Measurements from ENCODE around the gene SLC26A4.

The SLC26A4 gene

GRCh38 chr7:107659666-107660065 is 962 bp upstream of the SLC26A4 start (continued):
- no peak for TF ChIP-seq CREB5 (CRISPR knock-in tag; IDR thresholded peaks at IDR 0.05; ENCODE audit: low read depth)
- TF ChIP-seq CSRNP3 (CRISPR knock-in tag; IDR thresholded peaks at IDR 0.05), result no peak
- TF ChIP-seq ZNF565 (CRISPR knock-in tag; conservative IDR thresholded peaks at IDR 0.05; ENCODE audit: low read depth), result no peak
- no peak for TF ChIP-seq ARNTL (CRISPR knock-in tag; IDR thresholded peaks at IDR 0.05; ENCODE audit: borderline replicate concordance, low read depth)
- no peak for TF ChIP-seq CSDC2 (CRISPR knock-in tag; IDR thresholded peaks at IDR 0.05)
- TF ChIP-seq TOX (CRISPR knock-in tag; IDR thresholded peaks at IDR 0.05; ENCODE audit: borderline replicate concordance), result no peak
- TF ChIP-seq ZFP3 (CRISPR knock-in tag; IDR thresholded peaks at IDR 0.05), result no peak
- TF ChIP-seq PPARA (CRISPR knock-in tag; IDR thresholded peaks at IDR 0.05; ENCODE audit: borderline replicate concordance), result no peak
- TF ChIP-seq ZNF70 (CRISPR knock-in tag; IDR thresholded peaks at IDR 0.05), result no peak

DNA sequence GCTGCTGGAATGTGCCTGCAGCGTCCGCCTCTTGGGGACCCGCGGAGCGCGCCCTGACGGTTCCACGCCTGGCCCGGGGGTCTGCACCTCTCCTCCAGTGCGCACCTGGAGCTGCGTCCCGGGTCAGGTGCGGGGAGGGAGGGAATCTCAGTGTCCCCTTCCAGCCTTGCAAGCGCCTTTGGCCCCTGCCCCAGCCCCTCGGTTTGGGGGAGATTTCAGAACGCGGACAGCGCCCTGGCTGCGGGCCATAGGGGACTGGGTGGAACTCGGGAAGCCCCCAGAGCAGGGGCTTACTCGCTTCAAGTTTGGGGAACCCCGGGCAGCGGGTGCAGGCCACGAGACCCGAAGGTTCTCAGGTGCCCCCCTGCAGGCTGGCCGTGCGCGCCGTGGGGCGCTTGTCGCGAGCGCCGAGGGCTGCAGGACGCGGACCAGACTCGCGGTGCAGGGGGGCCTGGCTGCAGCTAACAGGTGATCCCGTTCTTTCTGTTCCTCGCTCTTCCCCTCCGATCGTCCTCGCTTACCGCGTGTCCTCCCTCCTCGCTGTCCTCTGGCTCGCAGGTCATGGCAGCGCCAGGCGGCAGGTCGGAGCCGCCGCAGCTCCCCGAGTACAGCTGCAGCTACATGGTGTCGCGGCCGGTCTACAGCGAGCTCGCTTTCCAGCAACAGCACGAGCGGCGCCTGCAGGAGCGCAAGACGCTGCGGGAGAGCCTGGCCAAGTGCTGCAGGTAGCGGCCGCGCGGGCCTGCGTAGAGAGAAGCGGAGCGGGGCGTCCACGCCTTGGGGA is 645 bp downstream of the SLC26A4 start:
- TF ChIP-seq, protein P1, sequence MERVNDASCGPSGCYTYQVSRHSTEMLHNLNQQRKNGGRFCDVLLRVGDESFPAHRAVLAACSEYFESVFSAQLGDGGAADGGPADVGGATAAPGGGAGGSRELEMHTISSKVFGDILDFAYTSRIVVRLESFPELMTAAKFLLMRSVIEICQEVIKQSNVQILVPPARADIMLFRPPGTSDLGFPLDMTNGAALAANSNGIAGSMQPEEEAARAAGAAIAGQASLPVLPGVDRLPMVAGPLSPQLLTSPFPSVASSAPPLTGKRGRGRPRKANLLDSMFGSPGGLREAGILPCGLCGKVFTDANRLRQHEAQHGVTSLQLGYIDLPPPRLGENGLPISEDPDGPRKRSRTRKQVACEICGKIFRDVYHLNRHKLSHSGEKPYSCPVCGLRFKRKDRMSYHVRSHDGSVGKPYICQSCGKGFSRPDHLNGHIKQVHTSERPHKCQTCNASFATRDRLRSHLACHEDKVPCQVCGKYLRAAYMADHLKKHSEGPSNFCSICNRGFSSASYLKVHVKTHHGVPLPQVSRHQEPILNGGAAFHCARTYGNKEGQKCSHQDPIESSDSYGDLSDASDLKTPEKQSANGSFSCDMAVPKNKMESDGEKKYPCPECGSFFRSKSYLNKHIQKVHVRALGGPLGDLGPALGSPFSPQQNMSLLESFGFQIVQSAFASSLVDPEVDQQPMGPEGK (CRISPR knock-in tag; IDR thresholded peaks at IDR 0.05; ENCODE audit: borderline replicate concordance), result no peak
- TF ChIP-seq CSDC2 (CRISPR knock-in tag; IDR thresholded peaks at IDR 0.05), result no peak
- TF ChIP-seq ZFP3 (CRISPR knock-in tag; IDR thresholded peaks at IDR 0.05), result peak; percentile 67
- peak; percentile 96 for ATAC-seq

DNA sequence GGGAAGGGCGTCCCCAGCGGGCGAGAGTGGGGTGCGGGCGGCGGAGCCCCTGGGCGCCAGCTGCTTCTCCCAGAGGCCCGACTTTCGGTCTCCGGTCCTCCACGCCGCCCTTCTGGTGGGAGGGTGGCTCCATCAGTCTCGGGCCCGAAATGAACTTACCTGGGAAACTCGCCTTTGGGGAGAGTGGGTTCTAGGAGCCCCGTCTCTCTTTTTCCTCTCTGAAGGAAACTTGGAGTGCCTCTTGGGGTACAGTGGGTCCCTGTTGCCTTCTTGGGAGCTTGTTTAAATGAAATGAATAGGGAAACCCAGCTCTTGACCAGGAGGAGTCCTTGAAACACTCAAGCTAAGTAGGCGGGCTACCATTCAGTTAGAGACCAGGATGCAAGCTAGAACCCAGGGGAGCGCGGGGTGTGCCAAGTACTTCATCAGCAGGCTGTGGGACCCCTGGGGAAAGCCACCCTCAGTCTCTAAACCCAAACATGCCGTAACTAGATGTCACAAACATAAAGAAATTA is 1.3 kb downstream of the SLC26A4 start:
- TF ChIP-seq ZFP30 (CRISPR knock-in tag; IDR thresholded peaks at IDR 0.05) (no peak), ZC3H10 (CRISPR knock-in tag; IDR thresholded peaks at IDR 0.05) (no peak), CSRNP3 (CRISPR knock-in tag; IDR thresholded peaks at IDR 0.05) (no peak), ESRRG (CRISPR knock-in tag; IDR thresholded peaks at IDR 0.05) (no peak), POU6F1 (CRISPR knock-in tag; IDR thresholded peaks at IDR 0.05; ENCODE audit: borderline replicate concordance, low read depth) (no peak), ZFP3 (CRISPR knock-in tag; IDR thresholded peaks at IDR 0.05) (no peak), RARB (CRISPR knock-in tag; IDR thresholded peaks at IDR 0.05) (no peak)
- ATAC-seq, result peak; percentile 18

DNA sequence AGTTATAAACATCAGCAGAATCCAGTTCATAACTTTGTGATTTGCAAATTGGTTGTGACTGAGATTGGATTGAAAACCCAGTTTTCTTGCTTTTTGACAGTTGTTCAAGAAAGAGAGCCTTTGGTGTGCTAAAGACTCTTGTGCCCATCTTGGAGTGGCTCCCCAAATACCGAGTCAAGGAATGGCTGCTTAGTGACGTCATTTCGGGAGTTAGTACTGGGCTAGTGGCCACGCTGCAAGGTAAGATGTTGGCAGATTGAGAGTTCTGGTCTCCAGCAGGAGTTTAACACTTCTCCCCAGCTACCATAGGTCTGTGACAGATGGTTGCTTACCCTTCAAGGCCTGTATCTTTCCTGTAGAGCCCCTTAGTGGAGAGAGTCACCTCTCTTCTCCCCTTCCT is 2.6 kb downstream of the SLC26A4 start:
- ATAC-seq, result no peak
- no peak for TF ChIP-seq ARNTL (CRISPR knock-in tag; IDR thresholded peaks at IDR 0.05; ENCODE audit: borderline replicate concordance, low read depth)

DNA sequence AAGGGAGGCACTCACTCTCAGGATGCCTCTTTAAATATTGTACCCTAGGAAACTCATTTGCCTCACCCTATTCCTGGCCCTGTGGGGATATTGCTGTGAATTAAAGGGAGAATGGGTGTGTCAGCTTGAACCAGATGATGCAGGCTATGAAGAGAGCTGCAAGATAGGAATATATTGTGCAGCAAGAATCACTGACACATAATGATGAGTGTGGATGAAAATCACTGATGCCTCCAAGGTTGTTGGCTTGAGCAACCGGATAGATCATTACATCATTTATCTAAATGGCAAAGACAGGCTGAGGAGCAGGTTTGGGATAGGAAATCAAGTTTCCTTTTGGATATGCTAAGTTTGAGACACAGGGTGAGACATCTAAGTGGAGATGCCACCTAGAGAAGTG is 6.2 kb downstream of the SLC26A4 start:
- TF ChIP-seq TCF4 (CRISPR knock-in tag; IDR thresholded peaks at IDR 0.05; ENCODE audit: borderline replicate concordance) (no peak), TOX (CRISPR knock-in tag; IDR thresholded peaks at IDR 0.05; ENCODE audit: borderline replicate concordance) (no peak), ZNF8 (CRISPR knock-in tag; IDR thresholded peaks at IDR 0.05) (no peak), OSR1 (CRISPR knock-in tag; IDR thresholded peaks at IDR 0.05) (no peak), ZFP30 (CRISPR knock-in tag; IDR thresholded peaks at IDR 0.05) (no peak), ESRRG (CRISPR knock-in tag; IDR thresholded peaks at IDR 0.05) (no peak), PPARA (CRISPR knock-in tag; IDR thresholded peaks at IDR 0.05; ENCODE audit: borderline replicate concordance) (no peak), ARNTL (CRISPR knock-in tag; IDR thresholded peaks at IDR 0.05; ENCODE audit: borderline replicate concordance, low read depth) (no peak), ZNF70 (CRISPR knock-in tag; IDR thresholded peaks at IDR 0.05) (no peak), POU6F1 (CRISPR knock-in tag; IDR thresholded peaks at IDR 0.05; ENCODE audit: borderline replicate concordance, low read depth) (no peak), RARB (CRISPR knock-in tag; IDR thresholded peaks at IDR 0.05) (no peak)
- TF ChIP-seq, protein P2, sequence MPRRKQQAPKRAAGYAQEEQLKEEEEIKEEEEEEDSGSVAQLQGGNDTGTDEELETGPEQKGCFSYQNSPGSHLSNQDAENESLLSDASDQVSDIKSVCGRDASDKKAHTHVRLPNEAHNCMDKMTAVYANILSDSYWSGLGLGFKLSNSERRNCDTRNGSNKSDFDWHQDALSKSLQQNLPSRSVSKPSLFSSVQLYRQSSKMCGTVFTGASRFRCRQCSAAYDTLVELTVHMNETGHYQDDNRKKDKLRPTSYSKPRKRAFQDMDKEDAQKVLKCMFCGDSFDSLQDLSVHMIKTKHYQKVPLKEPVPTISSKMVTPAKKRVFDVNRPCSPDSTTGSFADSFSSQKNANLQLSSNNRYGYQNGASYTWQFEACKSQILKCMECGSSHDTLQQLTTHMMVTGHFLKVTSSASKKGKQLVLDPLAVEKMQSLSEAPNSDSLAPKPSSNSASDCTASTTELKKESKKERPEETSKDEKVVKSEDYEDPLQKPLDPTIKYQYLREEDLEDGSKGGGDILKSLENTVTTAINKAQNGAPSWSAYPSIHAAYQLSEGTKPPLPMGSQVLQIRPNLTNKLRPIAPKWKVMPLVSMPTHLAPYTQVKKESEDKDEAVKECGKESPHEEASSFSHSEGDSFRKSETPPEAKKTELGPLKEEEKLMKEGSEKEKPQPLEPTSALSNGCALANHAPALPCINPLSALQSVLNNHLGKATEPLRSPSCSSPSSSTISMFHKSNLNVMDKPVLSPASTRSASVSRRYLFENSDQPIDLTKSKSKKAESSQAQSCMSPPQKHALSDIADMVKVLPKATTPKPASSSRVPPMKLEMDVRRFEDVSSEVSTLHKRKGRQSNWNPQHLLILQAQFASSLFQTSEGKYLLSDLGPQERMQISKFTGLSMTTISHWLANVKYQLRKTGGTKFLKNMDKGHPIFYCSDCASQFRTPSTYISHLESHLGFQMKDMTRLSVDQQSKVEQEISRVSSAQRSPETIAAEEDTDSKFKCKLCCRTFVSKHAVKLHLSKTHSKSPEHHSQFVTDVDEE (CRISPR knock-in tag; IDR thresholded peaks at IDR 0.05), result no peak
- no peak for ATAC-seq

Data from SK-N-SH treated with all-trans-retinoic acid at 6 μM for 48 hours (cell line).